Thyroid gland (tissue), 4 donors: ENCODE measurements around the gene DQX1.

ENCODE experiments used
- CTCF ChIP-seq, 6 experiments: fragments of 200-600 bp in 3 of 6; fragments of 450-650 bp in 3 of 6; sonication (generic) in 3 of 6; IDR thresholded peaks; one replicate each; pipeline ENCODE4 v1.5.1; 2016 to 2019; ENCODE audit warnings: antibody characterized with exemption in 6 of 6, mild to moderate bottlenecking in 2 of 6, inconsistent platforms in 1 of 6, moderate library complexity in 1 of 6
- POLR2A ChIP-seq, 2 donors: fragments of 450-650 bp; IDR thresholded peaks; one replicate each; pipeline ENCODE4 v1.6.1; 2017; ENCODE audit warnings: antibody characterized with exemption in 2 of 2, mild to moderate bottlenecking in 2 of 2, moderate library complexity in 1 of 2

- TF ChIP-seq CTCF (IDR thresholded peaks at IDR 0.05) (peak in 2 of 6 experiments; percentile 11 to 15), POLR2A (IDR thresholded peaks at IDR 0.05) (no peak)
These were observed 6.2 kb upstream of the DQX1 start for GRCh38 chr2:74532222-74532621.
